Ovary (tissue), 9 donors: ENCODE measurements around the gene GNB1. TPM values are rescaled to one million over a fixed set of nuclear protein-coding genes. Genes with fewer than 3 reads are reported as not detected.

Experiments
- DNase-seq, 5 donors: peaks; one replicate each; pipeline ENCODE4 v3.0.0-alpha.2; 2019 to 2020
- H3K27ac ChIP-seq, 2 donors: fragments of 200-600 bp; one replicate each; pipeline versions ENCODE4 v1.5.1 to v1.8.0; 2019 to 2022
- H3K27me3 ChIP-seq: fragments of 200-600 bp; one replicate; pipeline ENCODE4 v1.8.0; 2022
- H3K36me3 ChIP-seq: fragments of 200-600 bp; sonication (generic); one replicate; pipeline ENCODE4 v1.5.1; 2019
- H3K4me1 ChIP-seq: one replicate; pipeline ENCODE4 v1.8.1; 2013; ENCODE audit warnings: mild to moderate bottlenecking, moderate library complexity; ENCODE audit not compliant: insufficient read depth
- H3K4me3 ChIP-seq: fragments of 200-600 bp; sonication (generic); one replicate; pipeline ENCODE4 v1.5.1; 2017
- H3K9me3 ChIP-seq, 2 donors: fragments of 200-600 bp in 1 of 2; sonication (generic) in 1 of 2; one replicate each; pipeline versions ENCODE4 v1.5.1 to v1.8.1; 2013 to 2019; ENCODE audit warnings: mild to moderate bottlenecking in 1 of 2, moderate library complexity in 1 of 2
- EP300 ChIP-seq: sonication (generic); formaldehyde crosslinking; IDR thresholded peaks from one replicate; pipeline ENCODE4 v1.6.1; 2017; ENCODE audit warnings: antibody characterized with exemption
- POLR2A ChIP-seq: fragments of 450-650 bp; IDR thresholded peaks from one replicate; pipeline ENCODE4 v1.6.1; 2017; ENCODE audit warnings: antibody characterized with exemption, mild to moderate bottlenecking, moderate library complexity
- WGBS, 3 donors: extraction: QIAGEN DNeasy Blood & Tissue Kit in 1 of 3; methylation state at CpG; one replicate each; pipeline versions ENCODE4 v1.1.5 to v1.1.7; 2013 to 2017; 5-methylcytosine and 5-hydroxymethylcytosine counted together
- intact Hi-C, 4 donors: fragments of 100-400 bp; cut with DNase I; formaldehyde crosslinking; loops; one replicate each; pipeline versions ENCODE4 v1.11.0 to v1.15.1; 2022 to 2023
- polyA plus RNA-seq, 2 donors: library from polyadenylated mRNA; stranded (reverse); fragments of 200-250 nt in 1 of 2; fragments of 350-450 nt in 1 of 2; fragmentation: Illumina TruSeq in 1 of 2; extraction: RNeasy Lipid Tissue Mini Kit (QIAGEN cat#74804) in 1 of 2; gene quantifications; one replicate each; pipeline ENCODE4 v1.2.3, GENCODE V29; 2013 to 2014
- total RNA-seq, 7 donors: library from RNA; depleted of rRNA in 2 of 7; stranded (reverse); fragments of >200 nt in 2 of 7; fragmentation: NEBNext Ultra II Directional in 3 of 7; extraction: Animal tissue kit (Norgen Biotek cat#: 25700) in 3 of 7; gene quantifications; one replicate each; pipeline versions ENCODE4 v1.1.0 to v1.2.4, GENCODE V29; 2016 to 2023
- TF ChIP-seq, protein P1 (sequence below), 3 donors: fragments of 450-650 bp in 2 of 3; fragments of 200-600 bp in 1 of 3; IDR thresholded peaks; one replicate each; pipeline versions ENCODE4 v1.5.1 to v1.8.0; 2016 to 2022; ENCODE audit warnings: antibody characterized with exemption in 3 of 3, mild to moderate bottlenecking in 1 of 3
- donor health status: DM: no; HTN: no; CAD: no; lungs with moderate emphysema.
- donor health status: DM: no; HTN: no; CAD: no.
- donor health status: Bipolar disorder and iron deficiency.
- donor health status: DM: yes; HTN: yes; CAD: no.
- donor health status: DM: no; HTN: no; CAD: no.
- donor health status: DM: yes; HTN: yes; CAD: no.

Gene GNB1
- total and polyA plus RNA-seq, 9 donors, result 92.9 to 314 (median 255) TPM

GRCh38 chr1:1915911-1916840 is 25.3 kb upstream of the GNB1 start:
- H3K27me3 ChIP-seq, result no peaks in the 10 kb centered on the region

DNA sequence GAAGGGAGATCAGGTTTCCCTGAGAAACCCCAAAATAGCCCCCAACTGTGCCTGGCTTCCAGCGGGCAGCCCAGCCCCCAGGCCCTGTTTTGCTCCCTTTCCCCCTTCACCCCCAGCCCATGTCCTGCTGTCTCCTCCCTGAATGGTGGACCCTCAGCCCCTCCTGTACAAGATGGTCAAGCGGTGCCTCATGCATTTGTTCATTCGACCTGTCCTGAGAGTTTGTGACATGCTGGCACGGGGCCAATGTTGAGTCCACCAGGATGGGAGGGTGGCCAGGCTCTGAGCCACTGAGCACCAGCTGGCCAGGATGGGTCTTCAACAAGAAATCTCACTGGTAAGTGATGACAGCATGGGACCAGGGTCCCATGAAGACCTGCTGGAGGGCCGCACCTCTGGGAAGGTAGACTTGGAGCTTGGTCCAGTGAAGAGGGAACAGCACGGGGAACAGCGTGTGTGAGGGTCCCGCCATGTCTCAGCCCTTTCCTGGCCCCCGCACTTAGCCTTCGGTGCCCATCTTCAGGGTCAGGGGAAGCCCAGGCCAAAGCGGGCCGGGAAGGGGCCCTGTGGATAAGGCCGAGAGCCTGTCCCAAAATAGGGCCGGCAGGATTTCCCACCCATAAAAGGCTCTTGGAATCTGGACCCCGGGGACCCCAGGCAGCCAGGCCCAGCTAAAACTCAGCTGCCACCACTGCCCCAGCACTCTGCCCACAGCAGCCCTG is 24.2 kb upstream of the GNB1 start, which contains the start of gene CALML6:
TSS of gene CALML6 (plus strand) at position 290 of the 722 bp plus-strand sequence. CDS start at position 311, 21 bp downstream.
- Histone ChIP-seq H3K27me3 (no peaks in the 10 kb centered on the region), H3K9me3 (no peaks in the 10 kb centered on the region), H3K36me3 (no peaks in the 10 kb centered on the region), H3K4me1 (peaks cover 6% of the 10 kb centered on the region), H3K27ac (no peak within 1 kb of the TSS), H3K4me3 (no peak within 1 kb of the TSS)
- DNase-seq, result peak in 3 of 5 donors; percentile 19 to 45 (median 43)
- TF ChIP-seq, protein P1, sequence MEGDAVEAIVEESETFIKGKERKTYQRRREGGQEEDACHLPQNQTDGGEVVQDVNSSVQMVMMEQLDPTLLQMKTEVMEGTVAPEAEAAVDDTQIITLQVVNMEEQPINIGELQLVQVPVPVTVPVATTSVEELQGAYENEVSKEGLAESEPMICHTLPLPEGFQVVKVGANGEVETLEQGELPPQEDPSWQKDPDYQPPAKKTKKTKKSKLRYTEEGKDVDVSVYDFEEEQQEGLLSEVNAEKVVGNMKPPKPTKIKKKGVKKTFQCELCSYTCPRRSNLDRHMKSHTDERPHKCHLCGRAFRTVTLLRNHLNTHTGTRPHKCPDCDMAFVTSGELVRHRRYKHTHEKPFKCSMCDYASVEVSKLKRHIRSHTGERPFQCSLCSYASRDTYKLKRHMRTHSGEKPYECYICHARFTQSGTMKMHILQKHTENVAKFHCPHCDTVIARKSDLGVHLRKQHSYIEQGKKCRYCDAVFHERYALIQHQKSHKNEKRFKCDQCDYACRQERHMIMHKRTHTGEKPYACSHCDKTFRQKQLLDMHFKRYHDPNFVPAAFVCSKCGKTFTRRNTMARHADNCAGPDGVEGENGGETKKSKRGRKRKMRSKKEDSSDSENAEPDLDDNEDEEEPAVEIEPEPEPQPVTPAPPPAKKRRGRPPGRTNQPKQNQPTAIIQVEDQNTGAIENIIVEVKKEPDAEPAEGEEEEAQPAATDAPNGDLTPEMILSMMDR (IDR thresholded peaks at IDR 0.05), result no peak
- no peak for TF ChIP-seq POLR2A
- TF ChIP-seq EP300, result no peak
- intact Hi-C loops, result no loop called here
- 78 to 85% (median 82%) methylated on average over 15 of the region's 15 CpGs for WGBS, 3 donors

More at GRCh38 chr1:1915911-1916840, 25.3 kb upstream of the GNB1 start:
- WGBS, 3 donors, result 86 to 91% (median 88%) methylated on average over 21 to 23 of the region's 23 CpGs
- no peak overlapping the region for H3K27ac ChIP-seq
- DNase-seq, result peak in 2 of 5 donors; percentile 8 to 28
- no peaks in the 10 kb centered on the region for H3K36me3 ChIP-seq
- H3K4me3 ChIP-seq, result no peak overlapping the region
- intact Hi-C loops, result no loop called here
- H3K4me1 ChIP-seq, result peaks cover 6% of the 10 kb centered on the region
- TF ChIP-seq, protein P1 (IDR thresholded peaks at IDR 0.05), result no peak
- TF ChIP-seq EP300, result no peak
- H3K9me3 ChIP-seq, result no peaks in the 10 kb centered on the region

- no peaks in the 10 kb centered on the region for H3K9me3 ChIP-seq
- no peaks in the 10 kb centered on the region for H3K27me3 ChIP-seq
- no peak for TF ChIP-seq POLR2A
- TF ChIP-seq EP300, result no peak
- TF ChIP-seq, protein P1 (IDR thresholded peaks at IDR 0.05), result no peak
- no peak overlapping the region for H3K4me3 ChIP-seq
- intact Hi-C loops, result no loop called here
- DNase-seq, result peak in 3 of 5 donors; percentile 12 to 21 (median 20)
- H3K27ac ChIP-seq, result no peak overlapping the region
- peaks cover 6% of the 10 kb centered on the region for H3K4me1 ChIP-seq
- no peaks in the 10 kb centered on the region for H3K36me3 ChIP-seq
- 56 to 62% (median 57%) methylated on average over 17 to 20 of the region's 20 CpGs for WGBS, 3 donors
Measured at GRCh38 chr1:1914101-1914970, 23.4 kb upstream of the GNB1 start.
